ENCODE measurements around the gene BBS9. TPM values are rescaled to one million over a fixed set of nuclear protein-coding genes. Genes with fewer than 3 reads are reported as not detected.
"Not testable (repeated sequence)": the region's sequence is repeated elsewhere in the genome, so short reads cannot be mapped to it uniquely, and the experiment has no call there.

Gene BBS9
- total RNA-seq, 1 donor from 2014 or later, result 6.3 TPM

GRCh38 chr7:33193308-33193864 is 64.0 kb downstream of the BBS9 start:
- ATAC-seq (no peak), DNase-seq (ENCODE audit: low spot score) (no peak)

DNA sequence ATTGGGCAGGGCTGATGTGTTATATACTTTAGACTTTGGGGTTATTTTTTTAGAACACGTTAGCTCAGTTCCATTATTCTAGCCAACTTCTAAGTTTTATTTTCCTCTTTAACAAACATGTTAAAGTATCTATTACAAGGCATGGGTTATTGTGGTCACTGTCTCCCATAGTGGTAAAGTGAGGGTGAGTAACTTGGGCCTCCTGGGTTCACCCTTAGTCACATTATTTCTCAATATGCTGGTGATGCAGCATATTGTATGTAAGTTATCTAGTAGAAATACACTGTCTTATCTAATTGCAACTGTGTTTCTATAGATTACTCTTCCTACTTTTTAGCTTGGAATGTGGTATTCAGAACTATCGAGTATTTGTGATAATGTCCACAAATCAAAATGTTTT is 65.9 kb downstream of the BBS9 start:
- ATAC-seq (no peak), DNase-seq (ENCODE audit: low spot score) (no peak)

GRCh38 chr7:33196221-33196620 is 66.9 kb downstream of the BBS9 start:
- DNase-seq (ENCODE audit: low spot score) (no peak), ATAC-seq (no peak)

GRCh38 chr7:33200282-33200681 is 70.9 kb downstream of the BBS9 start:
- DNase-seq (ENCODE audit: low spot score), result no peak
- ATAC-seq, result no peak

- DNase-seq (ENCODE audit: low spot score) (no peak), ATAC-seq (no peak)
Observed at GRCh38 chr7:33201821-33202220, 72.5 kb downstream of the BBS9 start.

GRCh38 chr7:33210958-33211357 is 81.6 kb downstream of the BBS9 start:
- no peak for DNase-seq (ENCODE audit: low spot score)

GRCh38 chr7:33212144-33212543 is 82.8 kb downstream of the BBS9 start:
- ATAC-seq, result no peak
- DNase-seq (ENCODE audit: low spot score), result no peak

More at GRCh38 chr7:33210958-33211357, 81.6 kb downstream of the BBS9 start:
- no peak for ATAC-seq

DNA sequence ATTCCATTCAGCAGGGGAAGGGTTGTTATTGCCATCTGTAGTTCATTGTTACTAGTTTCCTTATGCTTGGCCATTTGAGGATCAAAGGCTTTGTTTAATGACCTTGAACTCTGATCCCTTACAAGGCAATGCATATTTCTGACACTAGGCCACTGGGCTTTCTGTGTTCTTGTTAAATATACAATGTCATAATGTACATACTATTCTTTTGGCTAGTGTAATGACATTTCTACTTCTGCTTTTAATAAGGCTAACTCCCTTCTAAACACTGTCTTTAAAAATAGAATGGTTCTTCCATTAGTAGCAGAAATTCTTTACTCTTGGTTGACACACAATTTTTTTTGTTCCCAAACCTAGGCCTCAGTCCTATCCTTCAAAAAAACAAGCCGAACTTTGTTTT is 86.6 kb downstream of the BBS9 start:
- ATAC-seq, result no peak

DNA sequence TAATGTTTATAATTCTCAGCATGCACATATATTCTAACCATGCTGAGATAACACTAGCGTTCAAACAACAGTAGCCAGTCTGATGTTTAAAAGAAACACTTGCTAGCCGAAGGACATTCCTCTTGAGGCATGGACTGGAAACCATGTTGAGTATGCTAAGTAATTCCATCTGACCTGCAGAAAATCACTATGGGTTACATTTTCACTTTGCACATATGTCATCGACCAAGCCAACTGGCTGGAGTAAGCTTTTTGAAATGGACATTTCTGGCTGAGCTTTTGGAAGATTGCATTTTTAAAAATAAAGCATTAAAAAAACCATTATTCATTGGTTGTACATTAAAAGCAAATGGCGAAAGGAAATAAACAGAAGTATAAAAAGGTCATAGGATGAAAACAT is 88.2 kb downstream of the BBS9 start:
- DNase-seq (ENCODE audit: low spot score), result no peak
- no peak for ATAC-seq

More for the DNA sequence above, 86.6 kb downstream of the BBS9 start:
- DNase-seq (ENCODE audit: low spot score), result no peak

GRCh38 chr7:33218841-33219535 is 89.6 kb downstream of the BBS9 start:
- DNase-seq (ENCODE audit: low spot score); ATAC-seq: not testable (repeated sequence)

DNA sequence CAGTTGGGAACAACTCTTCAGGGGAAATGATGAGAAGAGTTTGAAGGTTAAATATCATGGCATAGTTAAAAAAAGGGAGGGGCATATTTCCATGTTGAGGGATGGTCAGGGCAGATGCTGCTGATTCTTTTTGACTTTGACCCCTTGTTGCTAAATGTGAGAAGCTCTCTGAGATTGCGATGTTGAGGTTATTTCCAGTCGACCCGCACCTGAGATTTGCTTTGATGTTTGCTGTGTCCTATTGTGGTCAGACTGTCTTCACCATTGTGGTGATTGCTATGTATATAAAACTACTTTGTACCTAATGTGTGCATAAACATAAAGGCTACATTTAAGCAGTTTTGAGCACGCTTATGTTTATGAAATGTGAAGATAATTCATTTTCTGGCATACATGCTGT is 90.9 kb downstream of the BBS9 start:
- no peak for ATAC-seq
- no peak for DNase-seq (ENCODE audit: low spot score)

DNA sequence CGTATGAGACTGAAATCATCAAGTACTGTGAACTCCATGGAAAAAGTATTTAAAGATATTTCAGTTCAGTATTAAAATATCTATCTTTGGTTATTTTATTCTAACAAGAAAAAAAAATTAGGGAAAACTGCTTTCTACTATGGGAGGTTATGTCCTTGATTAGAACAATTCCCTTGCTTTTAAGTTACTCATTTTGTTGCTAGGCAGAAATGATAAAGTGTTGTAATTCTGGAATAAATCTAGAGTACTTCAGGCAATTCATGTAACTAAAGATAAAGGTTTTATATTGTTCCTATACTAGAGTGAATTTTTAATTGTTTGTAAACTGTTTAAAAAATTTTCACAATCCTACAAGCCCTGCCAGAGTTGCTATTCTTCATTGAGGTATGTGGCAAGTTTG is 92.0 kb downstream of the BBS9 start:
- DNase-seq (ENCODE audit: low spot score) (no peak), ATAC-seq (no peak)

DNA sequence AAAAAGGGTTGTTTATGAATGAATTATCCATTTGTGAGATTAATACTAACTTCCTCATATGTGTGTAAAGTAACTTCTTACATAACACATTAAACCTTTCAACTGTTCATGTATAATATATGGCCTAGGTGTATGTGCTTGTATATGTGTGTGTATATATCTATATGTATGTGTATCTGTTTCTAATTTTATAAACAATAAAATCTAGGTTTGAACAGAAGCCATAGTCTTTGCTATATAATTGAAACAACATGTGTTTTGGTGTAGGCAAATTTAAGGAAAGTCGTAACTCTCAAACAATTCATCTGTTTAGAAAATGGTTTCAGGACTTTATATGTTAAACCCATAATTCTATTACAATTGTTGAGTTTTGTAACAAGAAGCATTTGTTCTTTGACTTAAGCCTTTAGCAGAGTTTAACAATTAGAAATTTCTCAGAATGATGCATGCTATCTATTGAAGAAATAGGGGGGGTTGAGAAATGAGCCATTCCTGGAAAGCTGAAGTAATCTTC is 103.3 kb downstream of the BBS9 start:
- ATAC-seq, result no peak
- no peak for DNase-seq (ENCODE audit: low spot score)

GRCh38 chr7:33233659-33234058 is 104.3 kb downstream of the BBS9 start:
- DNase-seq (ENCODE audit: low spot score) (no peak), ATAC-seq (no peak)

GRCh38 chr7:33237036-33237435 is 107.7 kb downstream of the BBS9 start:
- peak; percentile 54 for ATAC-seq
- no peak for DNase-seq (ENCODE audit: low spot score)

- no peak for DNase-seq (ENCODE audit: low spot score)
- peak; percentile 89 for ATAC-seq
Observed at GRCh38 chr7:33243319-33243881, 114.0 kb downstream of the BBS9 start.

DNA sequence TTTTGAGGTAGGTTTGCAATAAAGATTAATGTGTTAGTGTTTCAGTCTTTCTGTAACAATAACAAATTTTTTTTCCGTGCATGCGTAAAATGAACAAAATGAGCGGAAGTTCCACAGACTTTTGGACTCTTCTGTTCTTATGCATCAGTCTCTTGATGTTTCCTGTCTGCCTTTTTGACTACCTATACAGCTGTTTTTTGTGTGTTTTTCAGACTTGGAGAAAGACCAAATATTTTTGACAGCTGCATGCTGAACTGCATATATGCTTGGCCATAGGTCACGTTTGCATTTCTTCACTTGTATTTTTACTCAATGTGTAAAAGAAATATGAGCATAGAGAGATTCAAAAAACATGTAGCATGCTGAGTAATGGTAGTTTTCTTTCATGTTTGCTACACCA is 119.3 kb downstream of the BBS9 start:
- ATAC-seq (no peak), DNase-seq (ENCODE audit: low spot score) (no peak)

GRCh38 chr7:33250421-33250871 is 121.1 kb downstream of the BBS9 start:
- DNase-seq (ENCODE audit: low spot score) (no peak), ATAC-seq (no peak)

- ATAC-seq, result no peak
- DNase-seq (ENCODE audit: low spot score), result no peak
Observed at GRCh38 chr7:33251301-33251700, 121.9 kb downstream of the BBS9 start.

DNA sequence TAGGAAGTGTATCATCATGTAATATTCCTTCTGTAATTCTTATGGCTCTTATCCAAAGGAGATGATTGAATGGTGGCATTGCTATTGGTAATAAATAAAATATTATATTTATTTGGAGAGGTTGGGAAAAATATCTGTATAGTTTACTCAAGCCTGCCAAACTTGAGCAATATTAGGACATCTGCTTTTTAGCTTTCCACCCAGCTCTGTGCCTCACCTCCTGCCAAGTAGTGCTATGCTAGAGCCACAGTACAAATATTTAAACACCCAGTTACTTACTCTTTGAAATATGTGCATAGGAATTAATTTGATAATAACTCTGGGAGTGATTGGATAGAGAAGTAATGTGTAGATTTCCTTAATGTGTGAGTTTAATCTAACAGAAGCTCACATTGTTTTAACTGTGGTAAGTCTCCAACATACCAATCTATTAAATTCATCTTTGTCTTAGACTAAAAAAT is 129.2 kb downstream of the BBS9 start:
- peak; percentile 81 for ATAC-seq
- no peak for DNase-seq (ENCODE audit: low spot score)

DNA sequence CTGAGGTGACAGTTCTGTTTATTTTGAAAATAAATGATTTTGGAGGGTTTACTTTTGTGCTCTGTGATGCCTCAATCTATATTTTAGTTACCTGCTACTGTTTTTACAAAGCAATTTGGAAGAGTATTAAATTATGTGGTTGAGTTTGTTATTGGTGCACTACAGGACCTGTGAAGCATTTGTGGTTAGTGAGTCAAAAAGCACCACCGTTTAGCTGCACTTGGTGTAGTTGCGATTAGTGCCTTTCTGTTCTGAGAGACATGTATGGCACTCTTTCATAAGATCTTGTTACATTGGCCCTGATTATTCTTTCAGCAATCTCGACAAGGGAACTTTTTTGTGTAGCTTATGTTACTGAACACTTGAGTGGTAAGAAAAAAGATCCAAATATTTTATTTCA is 132.2 kb downstream of the BBS9 start:
- DNase-seq (ENCODE audit: low spot score), result no peak
- no peak for ATAC-seq

DNA sequence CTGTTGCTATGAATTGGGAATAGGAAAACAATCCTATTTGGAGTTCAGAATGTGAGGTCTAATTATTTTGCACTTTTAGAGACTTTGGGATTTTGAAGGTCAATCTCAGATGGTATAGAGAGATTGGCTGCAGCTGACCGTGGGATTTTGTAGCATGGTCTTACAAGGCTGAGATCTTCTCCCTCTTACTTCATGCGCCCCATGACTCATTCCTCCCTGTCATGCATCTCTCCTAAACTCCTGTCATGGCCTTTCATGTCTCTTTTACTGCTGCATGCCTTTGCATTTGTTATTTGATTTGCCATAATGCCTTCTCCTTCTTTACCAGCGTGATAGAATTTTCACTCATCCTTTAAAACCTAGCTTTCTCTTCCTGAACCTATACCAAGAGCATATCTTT is 133.1 kb downstream of the BBS9 start:
- ATAC-seq (no peak), DNase-seq (ENCODE audit: low spot score) (no peak)

Measured in left lobe of liver (tissue), 2 donors.